Mammary epithelial cell (primary cell): ENCODE results near the gene SLC4A4.

Source experiments
- CTCF ChIP-seq, 2 donors: IDR thresholded peaks in 1 of 2; conservative IDR thresholded peaks in 1 of 2; 2 replicates each; pipeline ENCODE4 v1.5.1; 2011 to 2012; ENCODE audit warnings: inconsistent platforms in 2 of 2, low read length in 2 of 2, mild to moderate bottlenecking in 2 of 2, control low read depth in 1 of 2, low read depth in 1 of 2; ENCODE audit not compliant: insufficient read depth in 1 of 2; ENCODE audit errors: extremely low read depth in 1 of 2
- EZH2 ChIP-seq: IDR thresholded peaks from 2 replicates; pipeline ENCODE4 v1.6.1; 2012; ENCODE audit warnings: low read length, inconsistent platforms, borderline replicate concordance

- TF ChIP-seq EZH2, result no peak
- no peak for TF ChIP-seq CTCF (conservative IDR thresholded peaks at IDR 0.05 in 1 of 2, IDR thresholded peaks at IDR 0.05 in 1 of 2; ENCODE audit: extremely low read depth in 1 of 2, insufficient read depth in 1 of 2, low read depth in 1 of 2, low read length in 2 of 2)
Observed at GRCh38 chr4:71453531-71453930, 114.7 kb downstream of the SLC4A4 start.
